ENCODE data around the gene TMPRSS6. TPM values are rescaled to one million over a fixed set of nuclear protein-coding genes. Genes with fewer than 3 reads are reported as not detected.

The TMPRSS6 gene
- total RNA-seq, 4 donors from 2014 or later: not detected

DNA sequence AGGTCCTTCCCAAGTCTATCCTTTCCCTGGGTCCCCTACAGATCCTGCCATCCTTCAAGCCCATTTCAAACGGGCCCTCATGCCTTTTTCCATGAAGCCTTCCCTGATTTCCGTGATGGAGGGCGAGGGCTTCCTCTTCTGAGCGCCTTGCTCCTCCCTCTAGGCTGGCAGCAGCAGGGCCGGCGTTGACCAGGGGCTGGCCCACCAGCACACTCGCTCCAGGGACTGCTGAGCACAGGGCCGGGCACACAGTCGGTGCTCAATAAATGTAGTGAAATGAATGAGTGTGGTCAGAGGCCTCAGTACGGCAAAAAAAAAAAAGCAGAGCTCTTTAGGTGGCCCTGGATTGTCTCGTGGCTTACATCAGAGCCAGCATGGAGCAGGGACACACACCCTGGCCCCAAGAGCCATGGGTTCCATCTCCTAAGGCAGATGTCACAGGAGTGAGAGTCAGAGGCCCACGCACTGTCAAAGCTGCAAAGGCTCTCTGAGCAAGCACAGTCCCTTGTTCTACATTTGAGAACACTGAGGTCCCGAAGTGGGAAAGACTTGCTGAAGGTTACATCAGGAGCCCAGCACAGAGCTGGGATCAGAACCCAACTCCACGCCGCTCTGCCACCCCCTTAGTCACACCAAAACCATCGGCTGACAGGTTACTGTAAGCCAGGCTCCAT, 37.1 kb upstream of the TMPRSS6 start:
- TF ChIP-seq, protein P1, sequence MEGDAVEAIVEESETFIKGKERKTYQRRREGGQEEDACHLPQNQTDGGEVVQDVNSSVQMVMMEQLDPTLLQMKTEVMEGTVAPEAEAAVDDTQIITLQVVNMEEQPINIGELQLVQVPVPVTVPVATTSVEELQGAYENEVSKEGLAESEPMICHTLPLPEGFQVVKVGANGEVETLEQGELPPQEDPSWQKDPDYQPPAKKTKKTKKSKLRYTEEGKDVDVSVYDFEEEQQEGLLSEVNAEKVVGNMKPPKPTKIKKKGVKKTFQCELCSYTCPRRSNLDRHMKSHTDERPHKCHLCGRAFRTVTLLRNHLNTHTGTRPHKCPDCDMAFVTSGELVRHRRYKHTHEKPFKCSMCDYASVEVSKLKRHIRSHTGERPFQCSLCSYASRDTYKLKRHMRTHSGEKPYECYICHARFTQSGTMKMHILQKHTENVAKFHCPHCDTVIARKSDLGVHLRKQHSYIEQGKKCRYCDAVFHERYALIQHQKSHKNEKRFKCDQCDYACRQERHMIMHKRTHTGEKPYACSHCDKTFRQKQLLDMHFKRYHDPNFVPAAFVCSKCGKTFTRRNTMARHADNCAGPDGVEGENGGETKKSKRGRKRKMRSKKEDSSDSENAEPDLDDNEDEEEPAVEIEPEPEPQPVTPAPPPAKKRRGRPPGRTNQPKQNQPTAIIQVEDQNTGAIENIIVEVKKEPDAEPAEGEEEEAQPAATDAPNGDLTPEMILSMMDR (IDR thresholded peaks at IDR 0.05; ENCODE audit: low read depth): no peak

GRCh38 chr22:37146051-37146385, 36.5 kb upstream of the TMPRSS6 start:
- TF ChIP-seq, protein P1 (IDR thresholded peaks at IDR 0.05; ENCODE audit: low read depth): no peak

DNA sequence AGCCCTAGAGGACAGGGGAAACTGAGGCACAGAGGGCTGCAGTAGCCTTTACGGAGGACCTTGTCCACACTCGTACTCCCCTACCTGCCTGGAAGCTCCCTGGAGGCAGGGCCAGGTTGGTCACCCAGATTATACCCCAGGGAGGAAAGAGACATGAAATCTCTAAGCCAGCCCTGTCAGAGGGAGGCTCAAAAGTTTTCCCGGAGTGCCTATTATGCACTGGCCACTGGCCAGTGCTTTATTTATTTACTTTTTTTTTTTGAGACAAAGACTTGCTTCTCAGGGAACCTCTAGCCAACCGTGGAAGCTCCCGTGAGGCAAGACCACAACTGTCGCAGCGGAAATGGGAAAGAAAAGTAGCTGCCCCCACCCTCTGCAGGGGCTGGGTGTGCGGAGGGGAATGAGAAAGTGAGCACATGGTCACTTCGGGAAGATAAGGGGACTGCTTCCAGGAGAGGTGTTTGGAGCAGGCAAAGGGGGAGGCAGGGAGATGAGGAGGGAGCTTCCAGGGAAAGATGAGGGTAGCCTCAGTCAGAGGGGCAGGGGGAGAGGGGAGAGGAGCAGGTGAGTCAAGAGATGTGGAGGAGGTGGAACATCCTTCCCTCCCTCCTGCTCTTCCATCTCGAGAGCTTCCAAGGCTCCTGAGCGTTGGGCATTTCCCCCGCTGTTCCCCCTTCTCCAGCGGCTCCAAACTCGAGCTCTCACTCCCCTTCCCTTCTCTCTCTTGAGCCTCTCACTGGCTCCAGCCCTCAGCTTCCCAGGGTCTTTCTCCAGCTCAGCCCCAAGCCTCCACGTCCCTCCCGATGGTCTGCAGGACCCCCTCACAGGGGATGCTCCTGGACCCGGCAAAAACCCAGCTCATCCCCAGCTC, 35.9 kb upstream of the TMPRSS6 start:
- TF ChIP-seq, protein P1 (IDR thresholded peaks at IDR 0.05; ENCODE audit: low read depth): no peak

- TF ChIP-seq, protein P1 (IDR thresholded peaks at IDR 0.05; ENCODE audit: low read depth): no peak
Observed at GRCh38 chr22:37144180-37144554, 34.7 kb upstream of the TMPRSS6 start.

DNA sequence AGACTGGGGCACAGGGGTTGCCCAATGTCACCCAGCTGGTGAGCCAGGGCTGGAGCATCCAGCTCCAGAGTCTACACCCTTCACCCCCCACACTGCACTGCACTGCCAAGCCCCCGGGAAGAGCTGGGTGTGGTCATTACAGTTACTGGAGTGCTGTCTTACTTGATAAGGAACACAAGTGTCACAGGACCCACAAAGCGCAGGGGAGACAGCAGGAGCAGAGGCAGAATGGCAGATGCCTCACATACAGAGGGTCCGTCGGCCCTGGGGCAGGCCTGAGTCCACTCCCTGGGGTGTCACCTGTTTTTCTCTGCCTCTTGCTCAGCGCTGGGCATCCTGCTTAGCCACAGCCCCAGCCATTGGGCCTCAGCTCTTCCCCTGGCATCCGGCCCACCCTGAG, 32.5 kb upstream of the TMPRSS6 start:
- TF ChIP-seq, protein P1 (IDR thresholded peaks at IDR 0.05; ENCODE audit: low read depth): no peak

DNA sequence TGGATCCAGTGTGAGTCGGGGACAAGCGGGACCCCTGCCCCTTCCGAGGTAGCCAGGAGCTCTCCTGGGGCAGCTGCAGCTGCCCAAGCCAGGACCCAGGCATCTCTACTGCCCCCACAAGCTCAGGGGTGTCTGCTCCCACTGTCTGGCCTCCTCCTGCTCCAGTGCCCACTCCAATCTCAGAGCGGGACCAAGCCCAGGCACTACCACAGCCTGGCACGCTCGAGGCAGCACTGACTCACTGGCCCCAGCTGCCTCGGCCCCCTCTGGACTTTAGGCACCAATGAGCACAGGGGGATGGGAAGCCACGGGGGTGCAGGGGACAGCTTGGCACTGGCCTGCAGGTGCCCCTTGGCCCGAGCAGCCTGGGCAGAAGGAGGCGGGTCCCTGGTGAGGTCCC, 32.0 kb upstream of the TMPRSS6 start:
- TF ChIP-seq, protein P1 (IDR thresholded peaks at IDR 0.05; ENCODE audit: low read depth): no peak

- TF ChIP-seq, protein P1 (IDR thresholded peaks at IDR 0.05; ENCODE audit: low read depth): no peak
Observed at GRCh38 chr22:37140686-37141323, 31.3 kb upstream of the TMPRSS6 start.

Measured in subcutaneous adipose tissue (tissue), 4 donors.